ENCODE measurements around the gene CBX8. TPM values are rescaled to one million over a fixed set of nuclear protein-coding genes. Genes with fewer than 3 reads are reported as not detected.
A peak's percentile ranks its signal among the peaks of the same experiment; 100 is the strongest.

Gene CBX8
- total and polyA plus RNA-seq, 2 of the 13 experiments (the other 11 are each of a cell fraction or from before 2014, with no cell fraction given) = 0.34 to 12.6 TPM

DNA sequence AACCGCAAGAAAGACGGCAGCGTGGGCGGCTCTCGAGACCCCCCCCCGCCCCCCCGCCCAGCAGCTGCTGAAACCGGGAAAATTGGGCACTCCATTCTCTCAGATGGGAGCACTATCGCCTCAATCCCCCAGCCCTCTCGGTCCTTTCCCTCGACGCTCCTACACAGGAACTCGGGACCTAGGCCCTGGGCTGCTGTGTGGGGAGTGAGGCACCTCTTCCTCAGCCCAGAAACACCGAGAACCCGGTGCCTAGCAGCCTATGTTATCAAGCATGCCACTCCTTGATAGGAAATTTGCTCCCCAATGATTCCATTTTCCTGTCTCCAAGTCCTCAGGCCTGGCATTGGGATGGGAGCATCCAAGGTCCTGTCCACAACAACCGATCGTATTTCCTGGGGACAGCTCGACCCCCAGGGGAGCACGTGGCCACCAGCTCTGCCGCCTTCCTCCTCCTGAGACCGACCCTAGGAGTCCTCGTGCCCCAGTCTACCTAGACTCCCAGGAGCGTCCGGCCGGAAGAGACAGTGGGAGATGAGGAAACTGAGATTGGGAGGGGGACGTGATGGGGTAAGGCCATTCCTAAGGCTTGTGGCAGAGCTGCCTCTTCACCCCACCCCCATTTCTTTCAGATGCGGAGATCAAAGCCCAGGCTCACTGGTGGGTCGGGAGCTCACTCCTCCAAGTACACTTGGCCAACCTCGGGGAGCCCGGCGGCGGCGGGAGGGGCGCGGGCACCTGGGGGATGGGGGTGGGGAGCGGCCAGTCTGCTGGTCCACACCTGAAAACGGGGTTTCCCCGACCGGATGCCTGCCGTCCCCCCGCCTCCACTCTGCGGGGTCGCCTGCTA, 17.5 kb upstream of the CBX8 start:
- no peak overlapping the region for H2AFZ ChIP-seq (ENCODE audit: low read length)
- H4K20me1 ChIP-seq (ENCODE audit: insufficient read depth, low read length) = no peaks in the 10 kb centered on the region
- 92% methylated on average over 43 of the region's 43 CpGs for WGBS (ENCODE audit: low lambda C conversion rate)
- FAIRE-seq (no peak), ATAC-seq (no peak), DNase-seq (ENCODE audit: low spot score) (no peak)
- no TSS peak for BruUV-seq (replicated peaks)
- no peak overlapping the region for H3K9ac ChIP-seq (ENCODE audit: insufficient read depth, low read depth, low read length)
- no peaks in the 10 kb centered on the region for H3K36me3 ChIP-seq (replicated peaks in 1 of 2; ENCODE audit: control insufficient read depth in 1 of 2, insufficient read depth in 2 of 2, low read length in 2 of 2)
- no peak overlapping the region for H3K4me3 ChIP-seq (replicated peaks in 1 of 3; ENCODE audit: insufficient read depth in 1 of 3, low read depth in 2 of 3, low read length in 3 of 3)
- no peaks in the 10 kb centered on the region for H3K9me3 ChIP-seq (ENCODE audit: low read length)
- POLR2A ChIA-PET = interaction anchor here (1.1 to 16.5 kb wide), 6 partner anchors 7 to 179 kb away, joined by 4 to 274 read pairs (median 42); partner anchors contain the start of genes CBX4 and CBX8
- CTCF ChIA-PET (ENCODE audit: low intra/inter-chr PET ratio, low total read pairs) = no interaction called here
- intact Hi-C loops (cut with micrococcal nuclease; ENCODE audit: unreplicated experiment) = no loop called here
- peaks cover 50% of the 10 kb centered on the region for H3K4me1 ChIP-seq (ENCODE audit: insufficient read depth, low read length)
- H3K79me2 ChIP-seq (ENCODE audit: insufficient read depth, low read length) = no peaks in the 10 kb centered on the region
- in situ Hi-C loops (cut with HindIII; ENCODE audit: extremely low pct_ligation_motif_present, low pct_unique_long_range_greater_than_20kb) = loop anchor here (5.0 kb wide), 1 partner anchor 178 kb away; no protein-coding TSS in a partner anchor
- H3K4me2 ChIP-seq (ENCODE audit: low read depth, low read length) = no peak overlapping the region
- no peak overlapping the region for H3K27ac ChIP-seq (ENCODE audit: extremely low read length, insufficient read depth, low read length)
- H3K27me3 ChIP-seq (ENCODE audit: control insufficient read depth in 1 of 2, insufficient read depth in 2 of 2, low read length in 2 of 2) = peaks cover 9 to 56% of the 10 kb centered on the region in 2 experiments
- TF ChIP-seq, protein P1, sequence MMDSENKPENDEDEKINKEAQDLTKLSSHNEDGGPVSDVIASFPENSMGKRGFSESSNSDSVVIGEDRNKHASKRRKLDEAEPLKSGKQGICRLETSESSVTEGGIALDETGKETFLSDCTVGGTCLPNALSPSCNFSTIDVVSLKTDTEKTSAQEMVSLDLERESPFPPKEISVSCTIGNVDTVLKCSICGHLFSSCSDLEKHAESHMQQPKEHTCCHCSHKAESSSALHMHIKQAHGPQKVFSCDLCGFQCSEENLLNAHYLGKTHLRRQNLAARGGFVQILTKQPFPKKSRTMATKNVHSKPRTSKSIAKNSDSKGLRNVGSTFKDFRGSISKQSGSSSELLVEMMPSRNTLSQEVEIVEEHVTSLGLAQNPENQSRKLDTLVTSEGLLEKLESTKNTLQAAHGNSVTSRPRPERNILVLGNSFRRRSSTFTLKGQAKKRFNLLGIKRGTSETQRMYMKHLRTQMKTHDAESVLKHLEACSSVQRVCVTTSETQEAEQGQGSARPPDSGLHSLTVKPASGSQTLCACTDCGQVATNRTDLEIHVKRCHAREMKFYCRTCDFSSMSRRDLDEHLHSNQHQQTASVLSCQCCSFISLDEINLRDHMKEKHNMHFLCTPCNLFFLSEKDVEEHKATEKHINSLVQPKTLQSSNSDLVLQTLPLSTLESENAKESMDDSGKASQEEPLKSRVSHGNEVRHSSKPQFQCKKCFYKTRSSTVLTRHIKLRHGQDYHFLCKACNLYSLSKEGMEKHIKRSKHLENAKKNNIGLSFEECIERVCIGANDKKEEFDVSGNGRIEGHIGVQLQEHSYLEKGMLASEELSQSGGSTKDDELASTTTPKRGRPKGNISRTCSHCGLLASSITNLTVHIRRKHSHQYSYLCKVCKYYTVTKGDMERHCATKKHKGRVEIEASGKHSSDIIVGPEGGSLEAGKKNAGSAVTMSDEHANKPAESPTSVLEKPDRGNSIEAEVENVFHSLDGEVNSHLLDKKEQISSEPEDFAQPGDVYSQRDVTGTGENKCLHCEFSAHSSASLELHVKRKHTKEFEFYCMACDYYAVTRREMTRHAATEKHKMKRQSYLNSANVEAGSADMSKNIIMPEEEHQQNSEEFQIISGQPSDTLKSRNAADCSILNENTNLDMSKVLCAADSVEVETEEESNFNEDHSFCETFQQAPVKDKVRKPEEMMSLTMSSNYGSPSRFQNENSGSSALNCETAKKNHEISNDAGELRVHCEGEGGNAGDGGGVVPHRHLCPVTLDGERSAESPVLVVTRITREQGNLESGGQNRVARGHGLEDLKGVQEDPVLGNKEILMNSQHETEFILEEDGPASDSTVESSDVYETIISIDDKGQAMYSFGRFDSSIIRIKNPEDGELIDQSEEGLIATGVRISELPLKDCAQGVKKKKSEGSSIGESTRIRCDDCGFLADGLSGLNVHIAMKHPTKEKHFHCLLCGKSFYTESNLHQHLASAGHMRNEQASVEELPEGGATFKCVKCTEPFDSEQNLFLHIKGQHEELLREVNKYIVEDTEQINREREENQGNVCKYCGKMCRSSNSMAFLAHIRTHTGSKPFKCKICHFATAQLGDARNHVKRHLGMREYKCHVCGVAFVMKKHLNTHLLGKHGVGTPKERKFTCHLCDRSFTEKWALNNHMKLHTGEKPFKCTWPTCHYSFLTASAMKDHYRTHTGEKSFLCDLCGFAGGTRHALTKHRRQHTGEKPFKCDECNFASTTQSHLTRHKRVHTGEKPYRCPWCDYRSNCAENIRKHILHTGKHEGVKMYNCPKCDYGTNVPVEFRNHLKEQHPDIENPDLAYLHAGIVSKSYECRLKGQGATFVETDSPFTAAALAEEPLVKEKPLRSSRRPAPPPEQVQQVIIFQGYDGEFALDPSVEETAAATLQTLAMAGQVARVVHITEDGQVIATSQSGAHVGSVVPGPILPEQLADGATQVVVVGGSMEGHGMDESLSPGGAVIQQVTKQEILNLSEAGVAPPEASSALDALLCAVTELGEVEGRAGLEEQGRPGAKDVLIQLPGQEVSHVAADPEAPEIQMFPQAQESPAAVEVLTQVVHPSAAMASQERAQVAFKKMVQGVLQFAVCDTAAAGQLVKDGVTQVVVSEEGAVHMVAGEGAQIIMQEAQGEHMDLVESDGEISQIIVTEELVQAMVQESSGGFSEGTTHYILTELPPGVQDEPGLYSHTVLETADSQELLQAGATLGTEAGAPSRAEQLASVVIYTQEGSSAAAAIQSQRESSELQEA (CRISPR knock-in tag; IDR thresholded peaks at IDR 0.05; ENCODE audit: not compliant biosample characterization) = no peak
- TF ChIP-seq, protein P2, sequence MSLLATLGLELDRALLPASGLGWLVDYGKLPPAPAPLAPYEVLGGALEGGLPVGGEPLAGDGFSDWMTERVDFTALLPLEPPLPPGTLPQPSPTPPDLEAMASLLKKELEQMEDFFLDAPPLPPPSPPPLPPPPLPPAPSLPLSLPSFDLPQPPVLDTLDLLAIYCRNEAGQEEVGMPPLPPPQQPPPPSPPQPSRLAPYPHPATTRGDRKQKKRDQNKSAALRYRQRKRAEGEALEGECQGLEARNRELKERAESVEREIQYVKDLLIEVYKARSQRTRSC (CRISPR knock-in tag; IDR thresholded peaks at IDR 0.05; ENCODE audit: low read depth) = no peak
- TF ChIP-seq PHF8 (CRISPR knock-in tag; IDR thresholded peaks at IDR 0.05) (no peak), ZNF263 (CRISPR knock-in tag; IDR thresholded peaks at IDR 0.05) (peak; percentile 57; the same call in 1 of the 2 replicates), CREB1 (IDR thresholded peaks at IDR 0.05) (no peak), CREB1 (CRISPR knock-in tag; IDR thresholded peaks at IDR 0.05) (no peak), ZNF225 (CRISPR knock-in tag; IDR thresholded peaks at IDR 0.05) (peak; percentile 15; the same call in 1 of the 2 replicates), ARHGAP35 (CRISPR knock-in tag; IDR thresholded peaks at IDR 0.05; ENCODE audit: borderline replicate concordance) (no peak), ZNF558 (CRISPR knock-in tag; IDR thresholded peaks at IDR 0.05; ENCODE audit: borderline replicate concordance) (no peak), MAZ (IDR thresholded peaks at IDR 0.05; ENCODE audit: borderline replicate concordance, low read depth, low read length) (no peak), MAZ (CRISPR knock-in tag; IDR thresholded peaks at IDR 0.05; ENCODE audit: low read depth) (no peak), MBNL3 (CRISPR knock-in tag; conservative IDR thresholded peaks at IDR 0.05) (no peak)
- TF ChIP-seq, protein P3, sequence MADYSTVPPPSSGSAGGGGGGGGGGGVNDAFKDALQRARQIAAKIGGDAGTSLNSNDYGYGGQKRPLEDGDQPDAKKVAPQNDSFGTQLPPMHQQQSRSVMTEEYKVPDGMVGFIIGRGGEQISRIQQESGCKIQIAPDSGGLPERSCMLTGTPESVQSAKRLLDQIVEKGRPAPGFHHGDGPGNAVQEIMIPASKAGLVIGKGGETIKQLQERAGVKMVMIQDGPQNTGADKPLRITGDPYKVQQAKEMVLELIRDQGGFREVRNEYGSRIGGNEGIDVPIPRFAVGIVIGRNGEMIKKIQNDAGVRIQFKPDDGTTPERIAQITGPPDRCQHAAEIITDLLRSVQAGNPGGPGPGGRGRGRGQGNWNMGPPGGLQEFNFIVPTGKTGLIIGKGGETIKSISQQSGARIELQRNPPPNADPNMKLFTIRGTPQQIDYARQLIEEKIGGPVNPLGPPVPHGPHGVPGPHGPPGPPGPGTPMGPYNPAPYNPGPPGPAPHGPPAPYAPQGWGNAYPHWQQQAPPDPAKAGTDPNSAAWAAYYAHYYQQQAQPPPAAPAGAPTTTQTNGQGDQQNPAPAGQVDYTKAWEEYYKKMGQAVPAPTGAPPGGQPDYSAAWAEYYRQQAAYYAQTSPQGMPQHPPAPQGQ (CRISPR knock-in tag; IDR thresholded peaks at IDR 0.05; ENCODE audit: borderline replicate concordance) = no peak

Measured in HepG2 (cell line).